Stimulated activated effector memory CD8-positive, alpha-beta T cell treated with anti-CD3 and anti-CD28 coated beads, Interleukin-12 subunit alpha, Interleukin-12 subunit beta, amount 100 ng/mL, for 72 hours (primary cell): ENCODE data around the gene TACR2.

Experiments
- ATAC-seq: fragments of 150-1000 bp; cut with Tn5 transposase; 2 replicates; pipeline ENCODE4 v1.10.0; 2021
- DNase-seq, 2 donors: peaks; one replicate each; pipeline ENCODE4 v3.0.0; 2021 to 2022; ENCODE audit warnings: low spot score in 2 of 2
- H3K27ac Mint-ChIP-seq: one replicate; pipeline ENCODE4 v1.8.0; 2022; ENCODE audit warnings: mild to moderate bottlenecking, mixed read lengths
- H3K36me3 Mint-ChIP-seq: one replicate; pipeline ENCODE4 v1.8.0; 2022; ENCODE audit warnings: mild to moderate bottlenecking, mixed read lengths
- H3K4me1 Mint-ChIP-seq: one replicate; pipeline ENCODE4 v1.8.0; 2022; ENCODE audit warnings: mixed read lengths
- H3K4me3 Mint-ChIP-seq: one replicate; pipeline ENCODE4 v1.8.0; 2022; ENCODE audit warnings: mild to moderate bottlenecking, mixed read lengths
- H3K9me3 Mint-ChIP-seq: one replicate; pipeline ENCODE4 v1.8.0; 2022; ENCODE audit warnings: mixed read lengths

Gene TACR2

GRCh38 chr10:69415951-69416350 lies 767 bp downstream of the TACR2 start:
- Mint-ChIP-seq H3K4me1 (no peaks in the 10 kb centered on the region), H3K27ac (no peak overlapping the region)
- DNase-seq = no peak

GRCh38 chr10:69415049-69415448 lies 1.7 kb downstream of the TACR2 start:
- no peaks in the 10 kb centered on the region for H3K9me3 Mint-ChIP-seq
- ATAC-seq = no peak
- no peak overlapping the region for H3K27ac Mint-ChIP-seq
- H3K4me3 Mint-ChIP-seq = no peak overlapping the region
- no peaks in the 10 kb centered on the region for H3K4me1 Mint-ChIP-seq
- no peaks in the 10 kb centered on the region for H3K36me3 Mint-ChIP-seq
- DNase-seq = no peak

More at GRCh38 chr10:69415951-69416350, 767 bp downstream of the TACR2 start:
- no peak overlapping the region for H3K4me3 Mint-ChIP-seq
- no peaks in the 10 kb centered on the region for H3K9me3 Mint-ChIP-seq
- no peaks in the 10 kb centered on the region for H3K36me3 Mint-ChIP-seq
- no peak for ATAC-seq

- ATAC-seq (peak; percentile 5), DNase-seq (no peak)
- Mint-ChIP-seq H3K4me3 (no peak overlapping the region), H3K27ac (no peak overlapping the region), H3K9me3 (no peaks in the 10 kb centered on the region), H3K4me1 (no peaks in the 10 kb centered on the region), H3K36me3 (no peaks in the 10 kb centered on the region)
Measured at GRCh38 chr10:69414036-69415018, 2.4 kb downstream of the TACR2 start.

DNA sequence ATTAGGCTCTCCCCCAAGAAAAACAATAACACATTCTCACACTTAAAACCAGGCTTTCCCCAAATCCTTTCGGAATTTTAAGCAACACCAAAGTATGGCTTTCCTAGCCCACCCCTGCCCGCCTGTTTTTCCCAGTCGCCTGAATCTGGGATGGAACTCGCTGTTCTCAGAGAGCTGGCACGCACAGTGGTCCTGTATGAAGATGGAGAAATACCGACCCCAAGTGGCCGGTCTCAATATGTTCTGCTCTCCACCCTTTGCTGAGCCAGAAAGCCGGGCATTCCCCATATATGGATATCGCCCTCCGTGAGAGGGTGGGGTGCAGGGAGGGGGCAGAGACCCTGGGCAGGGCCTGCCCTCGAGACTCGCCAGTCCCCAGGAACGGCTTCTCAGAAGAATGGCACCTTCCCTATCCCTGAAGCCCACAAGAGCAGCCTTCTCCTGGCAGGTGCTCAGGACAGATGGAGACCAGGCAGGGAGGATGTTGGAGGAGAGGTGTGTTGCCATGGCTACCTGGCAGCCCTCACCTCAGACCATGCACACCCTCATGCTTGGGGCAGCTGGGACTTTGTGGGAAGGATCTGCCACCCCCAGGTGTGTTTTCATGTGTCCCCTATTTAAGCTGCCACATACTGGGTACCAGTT lies 3.4 kb downstream of the TACR2 start:
- H3K4me1 Mint-ChIP-seq = peaks cover 8% of the 10 kb centered on the region
- ATAC-seq = no peak
- DNase-seq = peak in 1 of 2 donors; percentile 69

GRCh38 chr10:69412232-69412790 lies 4.4 kb downstream of the TACR2 start:
- Mint-ChIP-seq H3K27ac (no peak overlapping the region), H3K9me3 (no peaks in the 10 kb centered on the region), H3K4me3 (no peak overlapping the region), H3K4me1 (peaks cover 18% of the 10 kb centered on the region), H3K36me3 (peaks cover 18% of the 10 kb centered on the region)
- DNase-seq (no peak), ATAC-seq (no peak)

More for the DNA sequence above, 3.4 kb downstream of the TACR2 start:
- Mint-ChIP-seq H3K4me3 (no peak overlapping the region), H3K27ac (no peak overlapping the region), H3K36me3 (peaks cover 8% of the 10 kb centered on the region), H3K9me3 (no peaks in the 10 kb centered on the region)

GRCh38 chr10:69411476-69411875 lies 5.2 kb downstream of the TACR2 start:
- no peak for DNase-seq
- Mint-ChIP-seq H3K27ac (no peak overlapping the region), H3K9me3 (no peaks in the 10 kb centered on the region), H3K36me3 (peaks cover 26% of the 10 kb centered on the region), H3K4me1 (peaks cover 27% of the 10 kb centered on the region), H3K4me3 (no peak overlapping the region)
- ATAC-seq = no peak

DNA sequence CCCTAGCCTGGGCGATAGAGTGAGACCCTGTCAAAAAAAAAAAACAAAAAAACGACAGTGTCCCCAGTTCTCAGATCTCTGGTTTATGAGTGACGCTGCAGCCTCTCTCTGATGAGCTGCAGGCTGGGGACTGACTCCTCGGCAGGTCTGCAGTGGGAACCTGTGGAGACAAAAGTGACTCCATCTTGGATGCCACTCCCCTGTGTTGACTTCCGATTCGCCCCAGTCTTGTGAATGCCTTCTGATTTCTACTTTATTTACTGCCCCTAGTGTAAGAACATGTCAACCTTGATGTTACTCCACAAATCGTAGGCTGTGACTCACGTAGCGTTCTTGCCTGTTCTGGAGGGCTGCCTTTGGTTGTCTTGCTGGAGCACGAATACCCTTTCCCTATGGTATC lies 6.2 kb downstream of the TACR2 start:
- Mint-ChIP-seq H3K4me3 (no peak overlapping the region), H3K9me3 (no peaks in the 10 kb centered on the region), H3K4me1 (peaks cover 33% of the 10 kb centered on the region), H3K36me3 (peaks cover 36% of the 10 kb centered on the region), H3K27ac (peak overlapping the region; percentile 29)
- DNase-seq (no peak), ATAC-seq (no peak)

- Mint-ChIP-seq H3K9me3 (no peaks in the 10 kb centered on the region), H3K4me1 (peaks cover 33% of the 10 kb centered on the region), H3K4me3 (no peak overlapping the region), H3K27ac (no peak overlapping the region), H3K36me3 (peaks cover 41% of the 10 kb centered on the region)
- DNase-seq = no peak
- no peak for ATAC-seq
Measured at GRCh38 chr10:69409968-69410367, 6.8 kb downstream of the TACR2 start.

- peak overlapping the region; percentile 91 for H3K27ac Mint-ChIP-seq
- peaks cover 50% of the 10 kb centered on the region for H3K36me3 Mint-ChIP-seq
- peaks cover 33% of the 10 kb centered on the region for H3K4me1 Mint-ChIP-seq
- no peak for DNase-seq
- peak overlapping the region; percentile 73 for H3K4me3 Mint-ChIP-seq
- no peak for ATAC-seq
- no peaks in the 10 kb centered on the region for H3K9me3 Mint-ChIP-seq
Measured at GRCh38 chr10:69409176-69409495, 7.6 kb downstream of the TACR2 start.

- peaks cover 33% of the 10 kb centered on the region for H3K4me1 Mint-ChIP-seq
- DNase-seq (peak; percentile 89 to 93), ATAC-seq (peak; percentile 96)
- peak overlapping the region; percentile 73 for H3K4me3 Mint-ChIP-seq
- H3K9me3 Mint-ChIP-seq = no peaks in the 10 kb centered on the region
- H3K36me3 Mint-ChIP-seq = peaks cover 56% of the 10 kb centered on the region
- peak overlapping the region; percentile 91 for H3K27ac Mint-ChIP-seq
Measured at GRCh38 chr10:69408318-69409175, 8.2 kb downstream of the TACR2 start.

GRCh38 chr10:69407621-69408301 lies 9.0 kb downstream of the TACR2 start:
- DNase-seq (peak in 1 of 2 donors; percentile 65), ATAC-seq (no peak)
- Mint-ChIP-seq H3K4me1 (peaks cover 33% of the 10 kb centered on the region), H3K4me3 (peak overlapping the region; percentile 73), H3K27ac (peak overlapping the region; percentile 91), H3K36me3 (peaks cover 63% of the 10 kb centered on the region), H3K9me3 (no peaks in the 10 kb centered on the region)

- Mint-ChIP-seq H3K4me3 (no peak overlapping the region), H3K27ac (peak overlapping the region; percentile 91), H3K4me1 (peaks cover 33% of the 10 kb centered on the region), H3K9me3 (no peaks in the 10 kb centered on the region), H3K36me3 (peaks cover 71% of the 10 kb centered on the region)
- DNase-seq = no peak
- no peak for ATAC-seq
Measured at GRCh38 chr10:69406816-69407580, 9.7 kb downstream of the TACR2 start.

DNA sequence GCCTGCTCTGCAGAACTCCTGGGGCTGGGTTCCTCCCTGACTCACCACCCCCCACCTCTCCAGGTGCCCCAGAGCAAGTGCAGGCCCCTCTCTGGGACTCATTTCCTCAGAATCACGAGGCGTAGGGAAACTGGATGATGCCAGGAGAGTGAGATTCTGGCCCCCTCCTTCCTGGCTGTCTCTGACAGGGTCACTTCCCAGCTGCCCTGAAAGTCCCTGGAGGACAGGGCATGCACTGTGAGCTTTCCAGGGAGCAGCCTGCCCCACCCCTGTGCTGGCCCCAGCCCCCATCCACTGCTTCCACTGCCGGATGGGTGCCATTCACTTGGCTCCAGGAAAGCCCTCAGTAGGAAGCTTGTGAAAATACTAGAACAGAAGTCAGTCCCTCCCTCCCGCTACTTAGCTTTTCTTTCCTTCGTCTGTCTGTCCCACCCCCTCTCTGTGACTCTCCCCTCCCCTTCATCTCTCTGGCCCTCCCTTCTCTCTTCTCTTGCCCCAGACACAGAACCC lies 10.4 kb downstream of the TACR2 start:
- ATAC-seq = no peak
- Mint-ChIP-seq H3K36me3 (peaks cover 77% of the 10 kb centered on the region), H3K9me3 (no peaks in the 10 kb centered on the region), H3K4me1 (peaks cover 33% of the 10 kb centered on the region), H3K4me3 (no peak overlapping the region), H3K27ac (peak overlapping the region; percentile 91)
- DNase-seq = no peak

DNA sequence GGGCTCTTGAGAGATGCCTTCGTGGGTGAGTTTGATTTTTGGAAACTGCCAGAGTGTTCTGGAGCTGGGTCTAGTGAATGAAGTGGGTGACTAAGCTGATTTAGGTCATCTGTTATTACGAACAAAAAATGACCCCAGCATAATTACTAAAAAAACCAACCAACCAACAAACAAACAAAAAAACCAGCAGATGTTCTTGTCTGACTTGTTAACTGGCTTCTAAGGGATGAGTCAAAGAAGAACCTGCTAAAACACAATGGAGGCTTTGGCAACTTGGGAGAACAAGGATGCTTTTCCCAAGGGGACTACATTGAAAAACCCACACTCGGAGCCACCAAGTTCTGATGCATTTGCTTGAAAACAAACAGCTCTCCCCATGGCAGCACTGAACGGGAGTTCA lies 11.5 kb downstream of the TACR2 start:
- ATAC-seq (no peak), DNase-seq (no peak)
- Mint-ChIP-seq H3K9me3 (no peaks in the 10 kb centered on the region), H3K27ac (peak overlapping the region; percentile 91), H3K36me3 (peaks cover 89% of the 10 kb centered on the region), H3K4me1 (peaks cover 33% of the 10 kb centered on the region), H3K4me3 (no peak overlapping the region)
